Amniotic epithelial cell (primary cell): Measurements from ENCODE around the gene LSR.

Experiments
- DNase-seq: peaks from one replicate; pipeline ENCODE4 v3.0.0-alpha.2; 2010; ENCODE audit warnings: low read depth

LSR gene

GRCh38 chr19:35287713-35288112, 38.9 kb downstream of the LSR start:
- DNase-seq: no peak

GRCh38 chr19:35288331-35288730, 39.5 kb downstream of the LSR start:
- no peak for DNase-seq

- no peak for DNase-seq
These were observed 40.1 kb downstream of the LSR start for GRCh38 chr19:35288906-35289305.

- DNase-seq: no peak
These were observed 41.8 kb downstream of the LSR start for GRCh38 chr19:35290381-35291127.

- no peak for DNase-seq
These were observed 42.5 kb downstream of the LSR start for GRCh38 chr19:35291259-35291658.

GRCh38 chr19:35291916-35292315, 43.1 kb downstream of the LSR start, which contains the start of gene MAG:
MAG (plus strand) TSS chr19:35292161; CDS start chr19:35295409, 3,248 bp downstream.
- no peak for DNase-seq

GRCh38 chr19:35292421-35293362, 43.9 kb downstream of the LSR start:
- no peak for DNase-seq

GRCh38 chr19:35293363-35293739, 44.5 kb downstream of the LSR start:
- no peak for DNase-seq

GRCh38 chr19:35293808-35294207, 45.0 kb downstream of the LSR start:
- DNase-seq: no peak

GRCh38 chr19:35294328-35294727, 45.5 kb downstream of the LSR start:
- no peak for DNase-seq

GRCh38 chr19:35294859-35295791, 46.3 kb downstream of the LSR start:
- no peak for DNase-seq

GRCh38 chr19:35295792-35296462, 47.1 kb downstream of the LSR start:
- no peak for DNase-seq

- no peak for DNase-seq
These were observed 48.1 kb downstream of the LSR start for GRCh38 chr19:35296644-35297514.

GRCh38 chr19:35297515-35297848, 48.7 kb downstream of the LSR start:
- no peak for DNase-seq

GRCh38 chr19:35297922-35298321, 49.1 kb downstream of the LSR start:
- DNase-seq: no peak

- no peak for DNase-seq
These were observed 49.8 kb downstream of the LSR start for GRCh38 chr19:35298561-35298972.

- no peak for DNase-seq
These were observed 50.9 kb downstream of the LSR start for GRCh38 chr19:35299523-35300338.

- no peak for DNase-seq
These were observed 51.5 kb downstream of the LSR start for GRCh38 chr19:35300339-35300649.

- DNase-seq: no peak
These were observed 53.2 kb downstream of the LSR start for GRCh38 chr19:35301961-35302360.

GRCh38 chr19:35302446-35302845, 53.6 kb downstream of the LSR start:
- DNase-seq: no peak
